HEK293T (cell line): ENCODE measurements around the gene ATP2B1.

Experiments
- FOXA1 ChIP-seq: fragments of 450-650 bp; IDR thresholded peaks from 2 replicates; pipeline ENCODE4 v1.6.1; 2016; ENCODE audit warnings: mild to moderate bottlenecking
- PKNOX1 ChIP-seq: fragments of 450-650 bp; IDR thresholded peaks from 2 replicates; pipeline ENCODE4 v1.6.1; 2016

GRCh38 chr12:89682284-89682683, 26.4 kb downstream of the ATP2B1 start:
- TF ChIP-seq PKNOX1 (no peak), FOXA1 (no peak)
